Measurements from ENCODE around the gene CKAP2L. TPM values are rescaled to one million over a fixed set of nuclear protein-coding genes. Genes with fewer than 3 reads are reported as not detected.

The CKAP2L gene
- total RNA-seq, 2 donors from 2014 or later = 1.4 to 4.7 TPM

GRCh38 chr2:112794131-112794733 lies 29.8 kb upstream of the CKAP2L start:
- ATAC-seq (peak; percentile 35), DNase-seq (peak; percentile 16 to 45)
- intact Hi-C loops (cut with DNase I, micrococcal nuclease) = no loop called here

- ATAC-seq = no peak
- intact Hi-C loops (cut with DNase I, micrococcal nuclease) = no loop called here
- no peak for DNase-seq
Measured at GRCh38 chr2:112793449-112793978, 29.1 kb upstream of the CKAP2L start.

GRCh38 chr2:112792419-112792818 lies 28.0 kb upstream of the CKAP2L start:
- intact Hi-C loops (cut with DNase I, micrococcal nuclease) = no loop called here
- DNase-seq = no peak
- no peak for ATAC-seq

GRCh38 chr2:112791693-112792230 lies 27.4 kb upstream of the CKAP2L start:
- no peak for ATAC-seq
- DNase-seq = no peak
- intact Hi-C loops (cut with DNase I, micrococcal nuclease) = no loop called here

DNA sequence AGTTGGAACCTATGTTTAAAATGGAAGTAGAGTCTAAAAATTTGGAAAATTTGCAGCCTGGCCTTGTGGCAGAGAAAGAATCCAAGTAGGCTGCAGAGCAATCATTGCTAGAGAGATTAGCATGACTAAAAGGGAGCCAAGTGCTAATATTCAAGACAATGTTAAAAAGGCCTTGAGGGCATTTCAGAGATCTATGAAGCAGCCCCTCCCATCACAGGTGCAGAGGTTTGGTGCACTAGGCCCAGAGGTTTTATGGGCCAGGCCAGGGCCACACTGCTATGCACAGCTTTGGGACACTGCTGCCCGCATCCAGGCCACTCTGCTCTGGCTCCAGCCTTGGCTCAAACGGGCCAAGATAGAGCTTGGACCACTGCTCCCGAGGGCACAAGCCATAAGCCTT lies 26.6 kb upstream of the CKAP2L start:
- intact Hi-C loops (cut with DNase I, micrococcal nuclease) = no loop called here
- DNase-seq (no peak), ATAC-seq (no peak)

- no peak for ATAC-seq
- intact Hi-C loops (cut with DNase I, micrococcal nuclease) = no loop called here
- no peak for DNase-seq
Measured at GRCh38 chr2:112790305-112790704, 25.9 kb upstream of the CKAP2L start.

- DNase-seq = no peak
- no peak for ATAC-seq
- intact Hi-C loops (cut with DNase I, micrococcal nuclease) = no loop called here
Measured at GRCh38 chr2:112789186-112789585, 24.8 kb upstream of the CKAP2L start.

GRCh38 chr2:112788653-112789052 lies 24.2 kb upstream of the CKAP2L start:
- intact Hi-C loops (cut with DNase I, micrococcal nuclease) = no loop called here
- ATAC-seq (no peak), DNase-seq (no peak)

DNA sequence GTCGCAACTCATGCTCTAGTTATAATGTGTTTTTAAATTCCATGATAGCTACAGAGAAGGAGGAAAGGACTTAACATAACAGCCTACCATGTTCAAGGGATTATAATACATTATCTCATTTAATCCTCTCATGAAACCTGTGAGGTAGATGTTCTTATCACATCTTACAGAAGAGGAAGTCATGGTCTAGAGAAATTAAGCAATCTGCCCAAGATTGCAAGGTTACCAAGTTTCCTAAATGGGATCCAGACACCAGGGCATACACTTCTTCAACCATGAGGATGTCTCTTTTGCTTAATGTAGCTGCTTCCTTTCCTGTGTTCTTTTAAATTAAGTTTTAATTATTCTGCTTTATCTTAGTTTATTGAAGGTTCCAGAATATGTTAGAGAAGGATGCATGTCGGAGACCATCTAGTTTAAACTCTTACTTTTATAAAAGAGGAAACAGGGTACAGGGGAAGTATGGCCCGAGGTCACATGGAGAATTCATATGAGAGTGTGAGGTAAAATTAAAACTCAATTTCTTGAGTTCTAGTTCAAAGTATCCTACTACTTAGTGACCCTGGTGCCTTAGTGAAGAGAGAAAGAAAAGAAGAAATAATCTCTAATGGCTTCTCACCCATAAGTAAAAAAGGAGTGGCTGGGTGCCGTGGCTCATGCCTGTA lies 23.5 kb upstream of the CKAP2L start:
- DNase-seq (no peak), ATAC-seq (no peak)
- intact Hi-C loops (cut with DNase I, micrococcal nuclease) = no loop called here

DNA sequence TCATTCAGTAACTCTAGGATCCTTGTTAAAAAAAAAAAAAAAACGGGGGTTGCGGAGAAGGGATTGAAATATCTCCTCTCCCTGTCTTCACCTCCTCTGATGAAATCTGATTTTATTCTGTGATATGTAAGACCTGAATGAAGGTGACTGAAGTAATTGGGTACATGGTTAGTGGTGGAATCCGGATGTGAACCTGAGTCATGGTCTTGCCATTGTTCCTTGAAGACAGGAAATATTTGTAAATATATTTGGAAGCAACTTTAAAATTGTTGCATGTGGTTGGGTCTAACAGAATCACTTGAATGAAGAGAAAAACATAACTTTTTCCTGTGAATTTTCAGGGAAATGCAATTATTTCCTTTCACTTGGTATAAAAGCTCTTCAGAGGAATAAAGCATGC lies 22.9 kb upstream of the CKAP2L start:
- DNase-seq = no peak
- intact Hi-C loops (cut with DNase I, micrococcal nuclease) = no loop called here
- no peak for ATAC-seq

GRCh38 chr2:112784199-112785189 lies 20.1 kb upstream of the CKAP2L start, which contains the start of gene IL1A:
TSS of gene IL1A (minus strand) at chr2:112784493. CDS start at chr2:112783770, 723 bp downstream.
- DNase-seq (no peak), ATAC-seq (peak; percentile 80)
- intact Hi-C loops (cut with DNase I, micrococcal nuclease) = no loop called here

- ATAC-seq = no peak
- no peak for DNase-seq
- intact Hi-C loops (cut with DNase I, micrococcal nuclease) = no loop called here
Measured at GRCh38 chr2:112783187-112783714, 18.8 kb upstream of the CKAP2L start.

GRCh38 chr2:112782234-112782799 lies 17.9 kb upstream of the CKAP2L start:
- no peak for DNase-seq
- ATAC-seq = no peak
- intact Hi-C loops (cut with DNase I, micrococcal nuclease) = no loop called here

DNA sequence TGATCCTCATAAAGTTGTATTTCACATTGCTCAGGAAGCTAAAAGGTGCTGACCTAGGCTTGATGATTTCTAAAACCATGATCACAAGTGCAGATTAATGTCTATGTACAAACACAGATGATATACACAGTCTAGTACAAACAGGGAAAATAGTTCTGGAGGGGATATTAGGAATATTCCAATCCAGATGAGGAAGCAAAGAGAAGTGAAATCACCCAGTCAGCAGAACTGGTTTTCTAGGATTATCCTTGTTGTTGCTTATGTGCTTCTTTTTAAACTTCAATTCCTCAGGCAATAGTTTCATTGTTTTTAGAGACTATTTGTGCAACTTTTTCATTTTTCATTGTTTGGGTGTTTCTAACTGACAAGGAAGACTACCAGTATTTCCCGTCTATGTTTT lies 15.2 kb upstream of the CKAP2L start:
- DNase-seq (no peak), ATAC-seq (no peak)
- intact Hi-C loops (cut with DNase I, micrococcal nuclease) = no loop called here

GRCh38 chr2:112777036-112777435 lies 12.6 kb upstream of the CKAP2L start:
- intact Hi-C loops (cut with DNase I, micrococcal nuclease) = no loop called here
- DNase-seq (no peak), ATAC-seq (no peak)

- intact Hi-C loops (cut with DNase I, micrococcal nuclease) = no loop called here
- DNase-seq (no peak), ATAC-seq (no peak)
Measured at GRCh38 chr2:112776113-112776512, 11.7 kb upstream of the CKAP2L start.

DNA sequence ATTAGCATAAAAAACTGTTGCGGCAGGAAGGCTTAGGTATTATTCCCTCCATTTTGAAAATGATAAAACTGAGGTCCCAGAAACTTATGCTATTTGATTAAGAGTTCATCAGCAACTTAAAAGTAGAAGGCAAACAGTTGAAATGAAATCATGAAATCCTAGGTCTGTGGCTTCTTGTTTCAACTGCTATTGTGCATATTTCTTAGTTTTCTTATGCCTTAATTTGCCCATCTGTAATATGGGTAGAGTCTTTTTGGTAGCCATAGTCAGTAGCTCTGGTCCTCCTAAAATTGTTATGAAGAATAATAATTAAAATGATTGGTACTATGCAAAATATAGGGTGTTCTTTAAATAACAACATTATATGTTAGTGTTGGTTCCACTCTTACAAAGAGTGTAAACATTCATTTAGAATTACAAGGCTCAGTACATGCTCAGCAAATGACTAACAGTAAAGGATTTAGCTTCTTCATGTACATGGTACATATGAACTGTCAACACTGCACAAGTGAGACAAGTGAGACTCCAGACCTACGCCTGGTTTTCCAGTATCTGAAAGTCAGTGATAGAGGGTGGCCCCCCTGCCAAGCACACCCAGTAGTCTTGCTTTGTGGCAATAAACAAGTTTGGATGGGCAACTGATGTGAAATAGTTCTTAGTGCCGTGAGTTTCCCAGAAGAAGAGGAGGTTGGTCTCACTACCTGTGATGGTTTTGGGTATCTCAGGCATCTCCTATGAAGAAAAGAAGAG lies 10.3 kb upstream of the CKAP2L start:
- no peak for DNase-seq
- intact Hi-C loops (cut with DNase I, micrococcal nuclease) = no loop called here
- no peak for ATAC-seq

DNA sequence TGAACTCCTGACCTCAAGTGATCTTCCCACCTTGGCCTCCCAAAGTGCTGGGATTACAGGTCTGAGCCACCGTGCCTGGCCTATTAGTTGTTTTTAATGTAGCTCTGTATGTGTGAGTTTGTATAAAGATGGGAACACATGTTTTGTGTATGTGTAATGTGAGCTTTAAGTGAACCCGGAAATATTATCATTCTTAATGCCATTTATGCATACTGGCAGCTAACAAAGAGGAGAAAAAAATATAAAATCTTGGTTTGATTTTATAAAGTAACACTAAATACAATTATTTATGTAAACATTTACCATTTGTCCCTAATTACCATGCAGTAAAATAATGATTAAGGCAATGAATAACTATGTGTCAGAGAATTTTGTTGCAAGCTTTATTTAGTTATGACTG lies 9.1 kb upstream of the CKAP2L start:
- intact Hi-C loops (cut with DNase I, micrococcal nuclease) = no loop called here
- no peak for DNase-seq
- no peak for ATAC-seq
